ENCODE measurements around the gene METTL23. TPM values are rescaled to one million over a fixed set of nuclear protein-coding genes. Genes with fewer than 3 reads are reported as not detected.

Gene METTL23
- total RNA-seq, 4 donors from 2014 or later: 33.6 to 58.3 (median 51.3) TPM

DNA sequence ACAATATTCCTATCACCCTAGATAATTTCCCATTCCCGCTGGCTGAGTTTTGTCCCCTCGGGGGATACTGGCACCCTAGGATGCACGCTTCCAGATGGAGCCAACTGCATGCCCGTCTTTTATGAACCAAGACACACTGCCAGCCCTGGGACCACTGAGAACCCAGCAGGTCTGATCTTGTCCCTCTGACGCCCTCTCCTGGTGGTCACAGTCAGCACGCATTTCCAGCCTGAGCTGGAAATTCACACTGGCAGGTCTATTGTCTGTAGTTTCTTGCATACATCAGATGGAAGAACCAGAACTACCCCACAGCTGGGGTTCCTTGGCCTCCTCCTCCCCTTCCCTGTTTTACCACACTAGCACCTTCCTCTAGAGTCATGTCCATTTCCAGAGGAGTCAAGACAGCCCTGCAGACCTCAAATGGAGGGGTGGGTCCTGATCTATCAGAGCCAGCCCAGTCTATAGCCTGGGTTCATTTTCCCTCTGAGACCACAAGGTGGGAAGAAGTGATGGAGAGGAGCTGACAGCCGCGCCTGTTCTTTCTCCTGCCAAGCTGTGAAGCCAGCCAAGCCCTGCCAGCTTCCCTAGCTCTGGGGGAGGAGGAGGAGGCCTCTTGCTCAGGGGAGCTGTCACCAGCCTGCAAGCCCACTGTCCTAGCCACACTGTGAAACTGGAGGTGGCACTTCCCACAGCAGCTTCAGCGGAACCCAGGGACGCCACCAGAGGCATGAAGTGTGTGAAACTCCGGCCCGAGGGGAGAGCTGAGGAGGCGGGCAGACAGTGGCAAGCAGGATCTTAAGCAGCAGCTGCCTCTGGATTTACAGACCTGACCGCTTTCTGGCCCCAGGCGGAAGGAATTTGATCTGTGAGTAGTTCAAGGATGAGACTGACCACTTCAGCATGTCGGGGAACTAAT lies 45.2 kb upstream of the METTL23 start:
- peak; percentile 77 to 81 for DNase-seq
- intact Hi-C loops (cut with DNase I): loop anchor here (10.0 kb wide), 1 partner anchor 157 kb away; no protein-coding TSS in a partner anchor
- no peaks in the 10 kb centered on the region for H3K27me3 ChIP-seq
- 60 to 71% methylated on average over 8 to 16 of the region's 16 CpGs for WGBS, 2 donors
- TF ChIP-seq, protein P1, sequence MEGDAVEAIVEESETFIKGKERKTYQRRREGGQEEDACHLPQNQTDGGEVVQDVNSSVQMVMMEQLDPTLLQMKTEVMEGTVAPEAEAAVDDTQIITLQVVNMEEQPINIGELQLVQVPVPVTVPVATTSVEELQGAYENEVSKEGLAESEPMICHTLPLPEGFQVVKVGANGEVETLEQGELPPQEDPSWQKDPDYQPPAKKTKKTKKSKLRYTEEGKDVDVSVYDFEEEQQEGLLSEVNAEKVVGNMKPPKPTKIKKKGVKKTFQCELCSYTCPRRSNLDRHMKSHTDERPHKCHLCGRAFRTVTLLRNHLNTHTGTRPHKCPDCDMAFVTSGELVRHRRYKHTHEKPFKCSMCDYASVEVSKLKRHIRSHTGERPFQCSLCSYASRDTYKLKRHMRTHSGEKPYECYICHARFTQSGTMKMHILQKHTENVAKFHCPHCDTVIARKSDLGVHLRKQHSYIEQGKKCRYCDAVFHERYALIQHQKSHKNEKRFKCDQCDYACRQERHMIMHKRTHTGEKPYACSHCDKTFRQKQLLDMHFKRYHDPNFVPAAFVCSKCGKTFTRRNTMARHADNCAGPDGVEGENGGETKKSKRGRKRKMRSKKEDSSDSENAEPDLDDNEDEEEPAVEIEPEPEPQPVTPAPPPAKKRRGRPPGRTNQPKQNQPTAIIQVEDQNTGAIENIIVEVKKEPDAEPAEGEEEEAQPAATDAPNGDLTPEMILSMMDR (IDR thresholded peaks at IDR 0.05): peak; percentile 33 to 72 (median 65)
- no peak for TF ChIP-seq POLR2A (IDR thresholded peaks at IDR 0.05)
- H3K27ac ChIP-seq: peak overlapping the region in 2 of 3 donors; percentile 24 to 62
- H3K36me3 ChIP-seq: peaks cover 15 to 21% of the 10 kb centered on the region in 2 donors
- no peaks in the 10 kb centered on the region for H3K9me3 ChIP-seq
- H3K4me1 ChIP-seq: peaks cover 12 to 54% of the 10 kb centered on the region in 2 donors
- H3K4me3 ChIP-seq (replicated peaks in 1 of 3): no peak overlapping the region

DNA sequence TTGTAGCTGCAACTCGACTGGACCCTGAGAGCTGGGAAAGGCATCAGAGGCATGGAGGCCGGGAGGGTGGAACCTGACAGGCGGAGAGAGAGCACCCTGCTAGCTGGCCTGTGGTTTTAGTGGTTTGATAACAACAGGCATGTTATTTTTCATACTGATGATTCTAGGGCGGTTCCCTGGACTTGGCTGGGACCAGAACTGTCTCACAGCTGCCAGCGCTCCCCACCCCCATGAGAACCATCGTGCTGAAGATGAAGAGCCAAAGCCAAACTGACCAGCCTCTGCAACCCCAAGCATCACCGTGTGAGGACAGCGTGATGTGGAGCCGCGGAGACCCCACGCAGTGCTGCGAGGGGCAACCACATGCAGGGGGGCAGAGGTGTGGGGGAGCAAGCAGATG lies 44.3 kb upstream of the METTL23 start:
- no peak for TF ChIP-seq POLR2A (IDR thresholded peaks at IDR 0.05)
- TF ChIP-seq, protein P1 (IDR thresholded peaks at IDR 0.05): no peak
- Histone ChIP-seq H3K9me3 (no peaks in the 10 kb centered on the region), H3K36me3 (peaks cover 15 to 21% of the 10 kb centered on the region in 2 donors), H3K27ac (peak overlapping the region in 1 of 3 donors; percentile 62), H3K4me3 (replicated peaks in 1 of 3) (no peak overlapping the region), H3K27me3 (no peaks in the 10 kb centered on the region), H3K4me1 (peaks cover 21 to 62% of the 10 kb centered on the region in 2 donors)
- 87 to 89% methylated on average over 4 to 11 of the region's 12 CpGs for WGBS, 2 donors
- intact Hi-C loops (cut with DNase I): loop anchor here (10.0 kb wide), 1 partner anchor 157 kb away; no protein-coding TSS in a partner anchor
- DNase-seq: no peak

DNA sequence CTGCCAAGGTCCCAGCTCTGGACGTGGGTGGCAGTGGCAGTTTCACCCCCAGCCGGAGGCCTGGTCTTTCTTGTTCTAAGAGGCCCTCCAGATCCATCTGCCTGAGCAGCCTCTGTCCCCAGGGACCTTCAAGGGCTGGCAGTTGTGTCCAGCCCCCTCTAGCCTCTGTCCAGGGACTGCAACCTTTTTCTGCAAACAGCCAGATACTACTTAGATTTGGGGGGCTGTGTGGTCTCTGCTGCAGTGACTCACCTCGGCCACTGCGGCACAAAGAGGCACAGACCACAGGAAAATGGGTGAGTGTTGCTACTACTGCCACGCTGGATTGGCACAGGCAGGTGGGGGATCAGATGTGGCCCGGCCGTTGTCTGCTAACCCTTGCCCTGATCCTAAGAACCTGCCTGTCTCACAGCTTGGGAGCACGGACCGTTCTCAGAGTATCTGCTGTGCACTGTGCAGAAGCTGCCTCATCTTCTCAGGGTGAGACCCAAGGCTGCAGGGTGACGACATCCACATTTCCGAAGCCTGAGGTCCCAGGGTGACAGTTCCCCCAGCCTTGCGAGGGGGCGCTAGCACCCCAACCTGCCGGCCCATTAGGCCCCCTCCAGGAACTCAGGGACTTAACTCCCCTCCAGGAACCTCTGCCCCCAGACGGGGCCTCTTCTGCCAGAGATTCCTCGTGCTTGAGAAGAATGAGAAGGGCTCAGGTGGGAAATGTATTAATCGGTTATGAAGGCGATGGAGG lies 43.5 kb upstream of the METTL23 start:
- H3K27ac ChIP-seq: peak overlapping the region in 1 of 3 donors; percentile 33
- WGBS, 2 donors: 75 to 77% methylated on average over 15 to 17 of the region's 18 CpGs
- H3K36me3 ChIP-seq: peaks cover 15 to 21% of the 10 kb centered on the region in 2 donors

DNA sequence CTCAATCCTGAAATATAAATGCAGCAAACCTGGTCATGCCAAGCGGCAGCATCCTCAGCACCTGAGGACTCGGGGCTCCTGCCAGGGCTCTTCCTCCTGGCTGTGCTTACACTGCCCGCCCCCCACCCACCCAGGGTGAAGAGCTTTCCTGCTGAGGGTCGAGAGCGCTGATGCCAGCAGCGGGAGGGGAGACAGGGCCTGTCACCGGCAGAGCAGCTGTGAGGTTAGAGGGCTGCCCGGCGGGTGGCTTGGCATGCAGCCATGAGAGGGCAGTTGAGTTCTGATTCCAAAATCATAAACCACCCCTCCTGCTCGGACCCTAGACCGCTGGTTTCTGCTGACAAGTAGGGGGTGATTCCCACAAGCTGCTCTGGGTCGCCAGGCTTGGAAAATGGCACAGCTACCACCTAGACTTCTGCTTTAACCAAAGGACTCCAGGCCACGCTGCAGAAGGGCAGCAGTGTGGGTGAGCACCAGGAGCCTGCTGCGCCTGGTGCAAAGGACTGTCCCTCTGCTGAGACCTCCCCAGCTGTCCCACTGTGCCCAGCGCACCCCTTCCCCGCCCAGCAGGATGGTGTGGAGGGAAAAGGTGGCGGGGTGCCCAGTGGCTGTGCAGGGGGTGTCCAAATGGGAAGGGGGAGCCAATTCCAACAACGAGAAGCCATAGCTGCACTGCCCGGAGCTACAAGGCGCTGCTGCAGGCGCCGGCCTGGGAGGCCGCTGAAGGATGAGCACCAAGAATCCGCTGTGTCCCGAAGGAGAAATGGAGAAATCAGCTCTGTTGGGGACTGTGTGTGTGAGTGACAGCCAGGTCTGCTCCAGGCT lies 42.5 kb upstream of the METTL23 start:
- Histone ChIP-seq H3K36me3 (peaks cover 15 to 21% of the 10 kb centered on the region in 2 donors), H3K4me3 (replicated peaks in 1 of 3) (no peak overlapping the region), H3K4me1 (peaks cover 31 to 72% of the 10 kb centered on the region in 2 donors), H3K27me3 (no peaks in the 10 kb centered on the region), H3K9me3 (no peaks in the 10 kb centered on the region), H3K27ac (peak overlapping the region in 1 of 3 donors; percentile 11)
- WGBS, 2 donors: 67 to 78% methylated on average over 12 to 16 of the region's 25 CpGs
- TF ChIP-seq, protein P1 (IDR thresholded peaks at IDR 0.05): no peak
- TF ChIP-seq POLR2A (IDR thresholded peaks at IDR 0.05): no peak
- no peak for DNase-seq
- intact Hi-C loops (cut with DNase I): loop anchor here (10.0 kb wide), 1 partner anchor 159 kb away; no protein-coding TSS in a partner anchor

More for the DNA sequence above, 43.5 kb upstream of the METTL23 start:
- Histone ChIP-seq H3K27me3 (no peaks in the 10 kb centered on the region), H3K4me3 (replicated peaks in 1 of 3) (no peak overlapping the region), H3K4me1 (peaks cover 29 to 64% of the 10 kb centered on the region in 2 donors), H3K9me3 (no peaks in the 10 kb centered on the region)
- DNase-seq: no peak
- intact Hi-C loops (cut with DNase I): loop anchor here (10.0 kb wide), 1 partner anchor 158 kb away; no protein-coding TSS in a partner anchor
- TF ChIP-seq POLR2A (IDR thresholded peaks at IDR 0.05): no peak
- TF ChIP-seq, protein P1 (IDR thresholded peaks at IDR 0.05): no peak

Data from thyroid gland (tissue), 4 donors.